Activated CD8-positive, alpha-beta memory T cell treated with anti-CD3 and anti-CD28 coated beads for 36 hours (primary cell): Measurements from ENCODE around the gene FSTL3. TPM values are rescaled to one million over a fixed set of nuclear protein-coding genes. Genes with fewer than 3 reads are reported as not detected.
"Not testable (repeated sequence)": the region's sequence is repeated elsewhere in the genome, so short reads cannot be mapped to it uniquely, and the experiment has no call there.

Experiments used
- CTCF ChIA-PET: fragments of 350-600 bp; sonication (Branson Sonifier 250); formaldehyde crosslinking; loops from one replicate; lab custom pipeline; 2021; ENCODE audit warnings: antibody characterized with exemption; lab: Charles Lee
- POLR2A ChIA-PET: fragments of 350-600 bp; sonication (Branson Sonifier 250); formaldehyde crosslinking; loops from one replicate; lab custom pipeline; 2021; ENCODE audit warnings: antibody characterized with exemption; lab: Charles Lee
- total RNA-seq, 2 experiments: library from RNA; stranded (reverse); gene quantifications; one replicate each; pipeline ENCODE4 v1.2.3, GENCODE V29; 2021

The FSTL3 gene
- total RNA-seq, 2 experiments from 2014 or later: 7.5 to 8.6 TPM

DNA sequence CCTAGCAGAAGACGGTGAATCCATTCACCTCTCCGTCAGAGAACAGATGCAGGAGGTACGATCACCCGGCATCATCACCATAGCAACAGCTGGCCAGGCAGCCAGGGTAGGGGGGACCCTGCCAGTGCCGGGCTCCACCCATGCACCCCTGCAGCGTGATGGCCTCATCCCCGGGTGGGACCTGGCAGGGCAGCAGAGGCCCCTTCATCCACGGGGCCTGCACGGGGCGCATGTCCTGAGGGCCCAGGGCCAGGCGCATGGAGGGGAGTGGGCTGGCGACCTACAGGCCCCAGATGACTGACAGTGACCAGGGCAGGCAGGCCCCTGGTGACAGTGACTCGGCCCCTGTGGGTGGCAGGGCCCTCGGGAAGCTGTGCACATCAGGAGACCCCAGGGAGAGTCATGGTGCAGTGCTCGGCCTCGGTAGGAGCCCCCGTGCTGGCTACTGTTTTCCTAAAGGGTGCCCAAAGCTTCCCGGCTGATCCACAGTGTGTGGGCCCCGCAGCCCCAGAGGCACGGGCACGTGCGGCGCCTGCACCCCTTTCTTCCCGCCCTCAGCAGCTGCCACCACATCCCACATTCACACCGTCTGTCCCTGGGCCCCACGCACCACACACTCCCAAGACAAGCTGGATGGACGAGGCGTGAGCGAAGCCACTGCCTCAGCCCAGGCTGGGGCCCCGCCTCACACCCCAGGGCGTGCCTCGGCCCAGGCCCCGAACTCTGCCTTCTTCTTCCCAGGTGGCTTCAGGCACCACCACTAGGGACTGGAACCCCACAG, 17.9 kb upstream of the FSTL3 start:
- ChIA-PET CTCF (interaction anchor here (1.3 kb wide), 1 partner anchor 76 kb away, joined by 3 read pairs; no protein-coding TSS in a partner anchor), POLR2A (no interaction called here)

- CTCF ChIA-PET: interaction anchor here (1.3 to 2.1 kb wide), 3 partner anchors 20 to 78 kb away, joined by 3 to 5 read pairs (median 3); no protein-coding TSS in a partner anchor
- POLR2A ChIA-PET: interaction anchor here (0.5 to 1.3 kb wide), 2 partner anchors 8 to 27 kb away, joined by 5 to 10 read pairs; no protein-coding TSS in a partner anchor
Measured at GRCh38 chr19:658916-659839, 17.0 kb upstream of the FSTL3 start.

DNA sequence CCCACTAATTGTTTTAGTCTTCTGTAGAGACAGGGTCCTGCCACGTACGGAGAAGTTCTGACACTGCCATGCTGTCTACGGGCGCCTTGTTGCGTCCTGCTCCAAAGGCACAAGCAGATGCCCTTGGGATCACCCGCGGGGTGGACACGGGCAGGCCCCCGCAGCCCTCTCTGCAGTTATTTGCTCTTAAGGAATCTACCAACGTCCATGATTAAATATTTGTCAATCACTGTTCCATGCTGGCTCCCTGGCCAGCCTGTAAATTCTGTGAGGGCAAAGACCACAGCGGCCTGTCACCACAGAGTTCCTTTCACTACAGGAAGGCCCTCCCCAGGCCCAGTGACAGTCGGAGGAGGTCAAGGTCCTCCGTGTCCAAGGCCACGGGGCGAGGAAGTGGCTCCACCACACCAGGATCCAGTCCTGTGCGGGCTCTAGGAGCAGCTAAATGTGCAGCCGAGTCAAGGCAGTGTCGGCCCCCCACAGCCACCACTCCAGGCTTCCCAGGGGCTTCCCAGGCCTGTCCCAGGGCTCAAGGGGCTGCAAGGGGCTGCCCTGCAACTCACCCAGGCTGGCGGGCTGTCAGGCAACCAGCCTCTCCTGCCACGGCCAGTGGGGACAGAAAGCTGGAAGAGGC, 15.3 kb upstream of the FSTL3 start:
- ChIA-PET CTCF (interaction anchor here (0.8 to 2.1 kb wide), 8 partner anchors 12 to 150 kb away, joined by 3 to 5 read pairs (median 3); no protein-coding TSS in a partner anchor), POLR2A (interaction anchor here (0.6 to 1.2 kb wide), 2 partner anchors 10 to 49 kb away, joined by 7 to 13 read pairs; no protein-coding TSS in a partner anchor)

- CTCF ChIA-PET: interaction anchor here (0.8 to 1.4 kb wide), 5 partner anchors 12 to 151 kb away, joined by 3 to 4 read pairs (median 3); no protein-coding TSS in a partner anchor
Measured at GRCh38 chr19:661427-662196, 14.6 kb upstream of the FSTL3 start.

DNA sequence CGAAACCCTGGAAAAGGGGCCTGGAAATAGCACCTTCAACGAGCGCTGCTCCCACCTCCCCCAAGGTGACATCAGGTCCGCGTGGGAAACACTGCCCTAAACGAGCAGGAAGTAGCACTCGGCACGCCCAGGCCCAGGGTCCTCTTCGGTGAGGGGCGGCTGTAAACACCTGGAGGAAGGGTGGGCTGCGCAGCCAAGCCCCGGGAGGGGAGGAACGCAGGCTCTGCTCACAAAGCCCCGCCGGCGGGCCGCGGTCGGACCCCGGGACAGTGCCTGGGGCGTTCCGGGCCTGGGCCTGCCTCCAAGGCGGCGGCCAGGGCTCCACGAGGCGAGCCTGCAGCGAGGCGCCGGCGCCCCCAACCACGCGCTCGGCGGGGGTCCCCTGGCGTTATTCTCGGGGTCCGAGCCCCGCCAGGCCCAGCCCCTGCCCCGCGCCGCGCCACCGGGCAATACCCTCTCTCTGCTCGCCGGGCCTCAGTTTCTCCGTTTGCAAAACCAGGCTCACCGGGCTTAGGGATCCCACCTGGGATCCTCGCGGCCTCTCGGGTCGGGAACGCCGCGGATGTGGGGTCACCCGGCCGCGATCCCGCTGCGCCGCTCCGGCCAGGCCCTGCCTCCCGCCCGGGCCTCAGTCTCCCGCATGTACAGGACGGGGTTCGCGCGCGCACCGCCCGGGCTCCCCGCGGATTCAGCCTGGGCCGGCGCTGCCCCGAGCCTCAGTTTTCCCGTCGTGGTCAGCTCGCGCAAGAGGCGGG, 13.8 kb upstream of the FSTL3 start:
- CTCF ChIA-PET: interaction anchor here (0.8 to 1.9 kb wide), 3 partner anchors 71 to 130 kb away, joined by 3 to 14 read pairs (median 4); no protein-coding TSS in a partner anchor
- POLR2A ChIA-PET: interaction anchor here (1.7 to 1.9 kb wide), 3 partner anchors 15 to 72 kb away, joined by 4 to 17 read pairs (median 10); partner anchors contain the start of gene FSTL3

More at GRCh38 chr19:661427-662196, 14.6 kb upstream of the FSTL3 start:
- POLR2A ChIA-PET: interaction anchor here (1.2 kb wide), 1 partner anchor 50 kb away, joined by 7 read pairs; no protein-coding TSS in a partner anchor

DNA sequence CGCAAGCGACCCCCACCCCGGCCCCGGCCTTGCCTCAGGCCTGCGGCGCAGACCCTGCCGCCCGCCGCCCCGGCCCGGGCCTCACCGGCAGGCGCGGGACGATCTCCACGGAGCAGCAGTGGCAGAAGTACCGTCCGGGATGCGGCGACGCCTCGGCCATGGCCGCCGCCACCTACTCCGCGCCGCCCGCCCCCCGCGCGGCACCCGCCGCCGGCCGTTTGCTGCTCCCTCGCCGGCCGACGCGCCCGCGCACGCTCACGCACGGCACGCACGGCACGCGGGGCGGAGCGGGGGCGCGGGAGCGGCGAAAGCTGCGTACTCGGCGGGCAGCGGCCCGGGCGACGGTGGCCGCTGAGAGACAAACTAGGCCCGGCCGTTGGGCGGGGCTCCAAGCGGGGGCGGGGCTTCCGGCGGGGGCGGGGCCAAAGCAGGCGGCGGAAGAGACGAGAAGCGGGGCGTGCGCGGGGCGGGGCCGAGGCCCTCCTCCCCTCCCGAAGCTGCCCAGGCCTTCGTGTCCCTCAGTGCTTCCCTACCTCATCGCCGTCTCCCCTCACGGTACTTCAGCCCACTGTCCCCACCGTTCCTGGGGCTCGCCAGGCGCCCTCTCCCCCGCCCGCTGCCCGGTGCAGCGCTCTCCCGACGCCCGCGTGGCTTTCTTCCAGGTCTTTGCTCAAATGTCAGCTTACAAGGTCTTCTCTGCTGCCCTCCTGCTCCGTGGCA, 13.1 kb upstream of the FSTL3 start, which contains the start of gene RNF126:
Gene RNF126 (minus strand): TSS at position 253 of the 720 bp plus-strand sequence. CDS start 93 bp downstream, at position 160.
- POLR2A ChIA-PET: interaction anchor here (0.7 to 1.9 kb wide), 4 partner anchors 14 to 91 kb away, joined by 4 to 17 read pairs (median 7); partner anchors contain the start of gene FSTL3
- CTCF ChIA-PET: interaction anchor here (0.8 to 1.9 kb wide), 4 partner anchors 57 to 131 kb away, joined by 3 to 14 read pairs (median 3); no protein-coding TSS in a partner anchor

- POLR2A ChIA-PET: interaction anchor here (0.7 to 1.9 kb wide), 4 partner anchors 14 to 92 kb away, joined by 4 to 17 read pairs (median 7); partner anchors contain the start of gene FSTL3
- CTCF ChIA-PET: interaction anchor here (0.7 to 1.9 kb wide), 5 partner anchors 52 to 131 kb away, joined by 3 to 14 read pairs (median 3); no protein-coding TSS in a partner anchor
Measured at GRCh38 chr19:663682-664117, 12.5 kb upstream of the FSTL3 start.

- CTCF ChIA-PET: interaction anchor here (0.7 to 2.9 kb wide), 3 partner anchors 12 to 74 kb away, joined by 3 to 8 read pairs (median 6); no protein-coding TSS in a partner anchor
- POLR2A ChIA-PET: interaction anchor here (0.6 kb wide), 1 partner anchor 91 kb away, joined by 8 read pairs; no protein-coding TSS in a partner anchor
Measured at GRCh38 chr19:664913-665443, 11.2 kb upstream of the FSTL3 start.

GRCh38 chr19:666985-667573, 9.1 kb upstream of the FSTL3 start:
- POLR2A ChIA-PET: not testable (repeated sequence)
- CTCF ChIA-PET: interaction anchor here (2.9 kb wide), 1 partner anchor 67 kb away, joined by 8 read pairs; no protein-coding TSS in a partner anchor

DNA sequence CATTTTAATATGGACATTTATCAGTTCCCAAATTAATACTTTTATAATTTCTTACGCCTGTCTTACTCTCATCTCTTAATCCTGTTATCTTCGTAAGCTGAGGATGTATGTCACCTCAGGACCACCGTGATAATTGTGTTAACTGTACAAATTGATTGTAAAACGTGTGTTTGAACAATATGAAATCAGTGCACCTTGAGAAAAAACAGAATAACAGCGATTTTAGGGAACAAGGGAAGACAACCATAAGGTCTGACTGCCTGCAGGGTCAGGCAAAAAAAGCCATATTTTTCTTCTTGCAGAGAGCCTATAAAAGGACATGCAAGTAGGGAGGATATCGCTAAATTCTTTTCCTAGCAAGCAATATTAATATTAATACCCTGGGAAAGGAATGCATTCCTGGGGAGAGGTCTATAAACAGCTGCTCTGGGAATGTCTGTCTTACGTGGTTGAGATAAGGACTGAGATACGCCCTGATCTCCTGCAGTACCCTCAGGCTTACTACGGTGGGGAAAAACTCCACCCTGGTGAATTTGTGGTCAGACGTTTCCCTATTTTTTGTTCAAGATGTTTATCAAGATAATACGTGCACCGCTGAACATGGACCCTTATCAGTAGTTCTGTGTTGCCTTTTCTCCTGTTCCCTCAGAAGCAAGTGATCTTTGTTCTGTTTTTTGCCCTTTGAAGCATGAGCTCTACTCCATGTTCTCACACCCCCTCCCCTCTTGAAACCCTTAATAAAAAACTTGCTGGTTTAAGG, 7.3 kb upstream of the FSTL3 start:
- CTCF ChIA-PET, POLR2A ChIA-PET: not testable (repeated sequence)

DNA sequence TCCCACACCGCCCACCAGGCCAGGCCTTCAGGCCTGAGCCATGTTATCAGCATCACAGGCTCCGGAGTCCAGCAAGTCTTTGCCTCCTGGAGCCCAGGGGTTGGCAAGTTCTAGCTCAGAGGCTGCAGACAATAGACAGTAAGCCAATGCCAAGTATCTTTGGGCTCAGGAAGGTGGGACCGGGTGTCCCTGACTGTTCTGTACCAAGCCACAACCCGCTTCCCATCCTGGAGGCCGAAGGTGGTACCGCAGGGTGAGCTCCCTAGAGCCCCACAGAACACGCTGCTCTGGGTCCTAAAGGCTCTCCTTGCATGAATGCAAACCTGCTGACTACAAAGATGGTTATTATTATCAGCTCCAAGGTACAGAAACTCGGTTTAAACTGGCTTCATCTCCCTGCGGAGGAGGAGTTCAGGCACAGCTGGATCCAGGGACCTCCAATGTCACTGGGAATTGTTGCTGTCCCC, 5.5 kb upstream of the FSTL3 start:
- ChIA-PET CTCF (interaction anchor here (1.0 to 1.3 kb wide), 2 partner anchors 10 to 64 kb away, joined by 3 read pairs; no protein-coding TSS in a partner anchor), POLR2A (no interaction called here)

DNA sequence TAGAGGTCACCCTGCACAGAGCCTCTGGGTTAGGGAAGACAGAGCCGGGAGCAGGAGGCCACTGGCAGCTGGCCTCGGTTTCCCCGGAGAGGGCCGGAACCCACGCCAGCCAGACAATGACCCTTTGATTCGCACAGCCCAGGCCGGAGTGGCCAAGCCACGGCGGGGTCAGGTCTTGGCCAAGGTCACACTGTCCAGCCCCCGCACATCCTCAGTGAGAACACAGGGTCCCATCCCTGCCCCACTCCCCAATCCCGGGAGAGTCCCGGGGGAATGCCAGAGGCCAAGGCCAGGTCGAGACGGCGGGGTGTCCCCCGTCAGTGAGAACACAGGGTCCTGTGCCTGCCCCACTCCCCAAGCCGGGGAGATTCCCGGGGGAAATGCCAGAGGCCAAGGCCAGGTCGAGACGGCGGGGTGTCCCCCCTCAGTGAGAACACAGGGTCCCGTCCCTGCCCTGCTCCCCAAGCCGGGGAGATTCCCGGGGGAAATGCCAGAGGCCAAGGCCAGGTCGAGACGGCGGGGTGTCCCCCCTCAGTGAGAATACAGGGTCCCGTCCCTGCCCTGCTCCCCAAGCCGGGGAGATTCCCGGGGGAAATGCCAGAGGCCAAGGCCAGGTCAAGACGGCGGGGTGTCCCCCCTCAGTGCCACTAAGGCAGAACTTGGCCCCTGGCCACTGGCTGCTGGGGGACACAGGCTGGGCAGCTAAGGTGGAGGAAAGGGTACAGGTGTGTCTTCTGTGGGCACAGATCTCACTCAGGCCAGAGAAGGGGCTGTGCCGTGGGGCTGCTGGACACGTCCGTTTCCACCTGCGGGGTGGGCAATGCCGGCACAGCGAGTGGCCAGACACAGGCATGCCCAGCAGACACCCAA, 1.7 kb upstream of the FSTL3 start:
- CTCF ChIA-PET: interaction anchor here (1.4 kb wide), 1 partner anchor 102 kb away, joined by 3 read pairs; the partner anchor contains the start of gene BSG
- POLR2A ChIA-PET: no interaction called here

GRCh38 chr19:676007-676338, 219 bp upstream of the FSTL3 start:
- ChIA-PET POLR2A (no interaction called here), CTCF (interaction anchor here (1.4 kb wide), 1 partner anchor 103 kb away, joined by 3 read pairs; the partner anchor contains the start of gene BSG)
